ENCODE results near the gene IL4R. TPM values are rescaled to one million over a fixed set of nuclear protein-coding genes. Genes with fewer than 3 reads are reported as not detected.

Gene IL4R
- total RNA-seq, 1 experiment from 2014 or later, result 28.6 TPM

GRCh38 chr16:27317320-27317719 is 3.5 kb downstream of the IL4R start:
- Histone ChIP-seq H4K5ac (ENCODE audit: insufficient read length, low read depth, low read length) (no peak overlapping the region), H3K18ac (ENCODE audit: insufficient read length, low read depth, low read length) (no peak overlapping the region), H4K91ac (ENCODE audit: insufficient read length, low read depth, low read length) (no peak overlapping the region), H4K20me1 (ENCODE audit: control insufficient read depth, insufficient read depth, insufficient read length) (peaks cover 2% of the 10 kb centered on the region), H3K79me2 (ENCODE audit: insufficient read depth, low read length) (peaks cover 4% of the 10 kb centered on the region; the same call in 1 of the 2 replicates), H2BK15ac (ENCODE audit: low read depth, low read length) (no peak overlapping the region), H3K9ac (ENCODE audit: extremely low read depth, insufficient read length, low read length) (no peak overlapping the region), H3K23me2 (ENCODE audit: insufficient read length, low read depth, low read length, poor library complexity, severe bottlenecking) (peaks cover 10% of the 10 kb centered on the region), H2AFZ (ENCODE audit: low read length) (no peak overlapping the region), H3K4me1 (ENCODE audit: insufficient read depth, low read length) (peaks cover 7% of the 10 kb centered on the region; the same call in 1 of the 2 replicates), H2BK20ac (ENCODE audit: low read depth, low read length, poor library complexity, severe bottlenecking) (no peak overlapping the region), H3K14ac (ENCODE audit: insufficient read depth, low read length) (no peak overlapping the region), H3K27ac (ENCODE audit: insufficient read length, low read depth, low read length) (no peak overlapping the region), H2AK5ac (ENCODE audit: insufficient read length, low read length) (no peak overlapping the region), H3K4ac (ENCODE audit: low read depth, low read length) (no peak overlapping the region), H3K4me2 (ENCODE audit: insufficient read depth, insufficient read length, low read length) (no peak overlapping the region), H2BK120ac (ENCODE audit: low read depth, low read length, poor library complexity, severe bottlenecking) (no peak overlapping the region), H4K8ac (replicated peaks; ENCODE audit: insufficient read length, low read depth, low read length) (no peak overlapping the region), H3K56ac (ENCODE audit: insufficient read length, low read depth, low read length) (no peak overlapping the region), H2BK12ac (ENCODE audit: insufficient read length, low read depth, low read length) (no peak overlapping the region), H2BK5ac (ENCODE audit: insufficient read length, low read length) (no peak overlapping the region), H3K27me3 (ENCODE audit: insufficient read depth, low read length) (no peaks in the 10 kb centered on the region), H3K79me1 (ENCODE audit: insufficient read depth, low read depth, low read length, poor library complexity, severe bottlenecking) (no peaks in the 10 kb centered on the region), H3K9me3 (ENCODE audit: control insufficient read depth, low read depth, low read length) (no peaks in the 10 kb centered on the region), H3T11ph (ENCODE audit: low read length) (no peak overlapping the region), H3K23ac (ENCODE audit: insufficient read length, low read depth, low read length) (no peak overlapping the region)
- Mint-ChIP-seq H3K27ac (peak overlapping the region in 1 of 3 experiments; percentile 81; a peak in 1 of 7 replicates), H3K27me3 (ENCODE audit: low read depth) (peaks cover 12% of the 10 kb centered on the region), H3K36me3 (ENCODE audit: insufficient read depth in 1 of 3, low read depth in 3 of 3) (no peaks in the 10 kb centered on the region), H3K9me3 (no peaks in the 10 kb centered on the region), H3K4me1 (peaks cover 20 to 40% of the 10 kb centered on the region in 2 experiments), H3K4me3 (no peak overlapping the region)
- DNase-seq, result no peak
- TF ChIP-seq, protein P1, sequence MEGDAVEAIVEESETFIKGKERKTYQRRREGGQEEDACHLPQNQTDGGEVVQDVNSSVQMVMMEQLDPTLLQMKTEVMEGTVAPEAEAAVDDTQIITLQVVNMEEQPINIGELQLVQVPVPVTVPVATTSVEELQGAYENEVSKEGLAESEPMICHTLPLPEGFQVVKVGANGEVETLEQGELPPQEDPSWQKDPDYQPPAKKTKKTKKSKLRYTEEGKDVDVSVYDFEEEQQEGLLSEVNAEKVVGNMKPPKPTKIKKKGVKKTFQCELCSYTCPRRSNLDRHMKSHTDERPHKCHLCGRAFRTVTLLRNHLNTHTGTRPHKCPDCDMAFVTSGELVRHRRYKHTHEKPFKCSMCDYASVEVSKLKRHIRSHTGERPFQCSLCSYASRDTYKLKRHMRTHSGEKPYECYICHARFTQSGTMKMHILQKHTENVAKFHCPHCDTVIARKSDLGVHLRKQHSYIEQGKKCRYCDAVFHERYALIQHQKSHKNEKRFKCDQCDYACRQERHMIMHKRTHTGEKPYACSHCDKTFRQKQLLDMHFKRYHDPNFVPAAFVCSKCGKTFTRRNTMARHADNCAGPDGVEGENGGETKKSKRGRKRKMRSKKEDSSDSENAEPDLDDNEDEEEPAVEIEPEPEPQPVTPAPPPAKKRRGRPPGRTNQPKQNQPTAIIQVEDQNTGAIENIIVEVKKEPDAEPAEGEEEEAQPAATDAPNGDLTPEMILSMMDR (conservative IDR thresholded peaks at IDR 0.05), result no peak
- no CpG with 5 or more reads among the region's 7 CpGs for WGBS (ENCODE audit: extremely low coverage, insufficient read length, low lambda C conversion rate)
